ENCODE measurements around the gene KIF2C.
"Not testable (repeated sequence)": the region's sequence is repeated elsewhere in the genome, so short reads cannot be mapped to it uniquely, and the experiment has no call there.

The KIF2C gene

GRCh38 chr1:44720281-44720680 lies 19.4 kb upstream of the KIF2C start:
- no peak for DNase-seq

GRCh38 chr1:44721485-44722361 lies 17.9 kb upstream of the KIF2C start:
- DNase-seq: peak; percentile 96

DNA sequence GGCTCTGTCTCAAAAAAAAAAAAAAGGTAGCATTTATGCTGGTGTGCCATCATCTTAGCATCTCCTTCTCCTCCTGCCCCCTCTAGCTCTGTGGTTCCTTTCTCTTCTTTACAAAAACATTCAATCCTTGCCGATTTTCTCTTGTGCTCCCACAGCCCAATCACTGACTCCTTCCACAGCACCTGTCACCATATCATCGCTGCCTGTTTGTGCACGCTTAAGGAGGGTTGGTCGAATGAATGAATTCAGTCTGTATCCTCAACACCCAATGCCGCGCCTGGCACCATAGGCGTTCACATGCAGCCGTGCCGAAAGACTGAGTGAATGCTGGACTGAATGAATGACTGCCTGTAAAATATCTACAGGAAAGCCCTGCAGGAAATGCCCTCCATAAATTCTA lies 16.6 kb upstream of the KIF2C start:
- DNase-seq: peak; percentile 43

- peak; percentile 56 for DNase-seq
Observed at GRCh38 chr1:44723496-44724295, 15.9 kb upstream of the KIF2C start.

GRCh38 chr1:44724296-44724954 lies 15.2 kb upstream of the KIF2C start:
- DNase-seq: no peak

- DNase-seq: no peak
Observed at GRCh38 chr1:44724955-44725698, 14.5 kb upstream of the KIF2C start.

DNA sequence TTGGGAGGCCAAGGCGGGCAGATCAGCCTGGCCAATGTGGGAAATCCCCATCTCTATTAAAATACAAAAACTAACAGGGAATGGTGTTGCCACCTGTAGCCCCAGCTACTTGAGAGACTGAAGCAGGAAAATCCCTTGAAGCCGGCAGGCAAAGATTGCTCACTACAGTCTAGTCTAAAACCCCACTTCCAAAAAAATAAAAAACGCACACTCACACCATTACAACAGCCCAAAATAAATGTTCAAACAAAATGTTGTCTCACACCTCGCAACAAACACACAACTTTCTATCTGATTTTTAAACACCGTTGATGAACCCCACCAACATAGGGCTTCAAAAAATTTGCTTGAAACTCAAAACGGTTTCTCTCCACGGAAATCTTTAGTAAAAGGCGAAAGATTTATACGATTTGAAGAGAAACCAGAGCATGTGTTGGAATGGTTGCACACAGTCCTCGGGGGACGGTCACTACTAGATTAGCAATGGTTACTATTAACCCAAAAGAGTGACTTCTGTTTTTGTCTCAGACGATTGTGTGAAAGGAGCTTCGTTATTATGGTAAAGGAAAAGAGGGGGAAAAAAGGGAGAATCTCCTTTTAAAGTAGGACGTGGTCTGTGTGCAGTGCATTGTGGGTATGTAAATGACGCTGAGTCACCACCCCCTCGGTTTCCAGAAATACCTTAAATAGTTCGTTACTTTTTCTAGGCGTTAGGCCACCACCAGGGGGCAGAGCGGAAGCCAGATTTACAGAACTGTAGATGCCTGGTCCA lies 8.7 kb upstream of the KIF2C start, which contains the start of gene RNU5D-1:
Gene RNU5D-1 (minus strand): TSS at position 430 of the 772 bp plus-strand sequence.
- peak; percentile 96 for DNase-seq

GRCh38 chr1:44733365-44733764 lies 6.3 kb upstream of the KIF2C start:
- no peak for DNase-seq

DNA sequence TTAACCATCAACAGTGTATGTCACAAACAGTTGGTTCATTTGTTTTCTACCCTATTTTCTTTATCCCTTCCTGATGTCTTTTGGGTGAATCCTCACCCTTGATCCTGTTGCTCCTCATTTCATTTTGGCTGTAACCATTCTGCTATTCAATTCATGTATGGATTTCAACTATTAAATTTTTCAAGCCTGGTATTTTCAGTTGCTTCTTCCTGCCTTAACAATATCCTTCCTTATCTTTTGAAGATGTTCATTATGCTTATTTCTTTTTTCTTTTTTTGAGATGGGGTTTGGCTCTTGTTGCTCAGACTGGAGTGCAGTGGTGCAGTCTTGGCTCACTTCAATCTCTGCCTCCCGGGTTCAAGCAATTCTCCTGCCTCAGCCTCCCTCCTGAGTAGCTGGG lies 5.9 kb upstream of the KIF2C start:
- DNase-seq: no peak

GRCh38 chr1:44735992-44736391 lies 3.6 kb upstream of the KIF2C start:
- no peak for DNase-seq

DNA sequence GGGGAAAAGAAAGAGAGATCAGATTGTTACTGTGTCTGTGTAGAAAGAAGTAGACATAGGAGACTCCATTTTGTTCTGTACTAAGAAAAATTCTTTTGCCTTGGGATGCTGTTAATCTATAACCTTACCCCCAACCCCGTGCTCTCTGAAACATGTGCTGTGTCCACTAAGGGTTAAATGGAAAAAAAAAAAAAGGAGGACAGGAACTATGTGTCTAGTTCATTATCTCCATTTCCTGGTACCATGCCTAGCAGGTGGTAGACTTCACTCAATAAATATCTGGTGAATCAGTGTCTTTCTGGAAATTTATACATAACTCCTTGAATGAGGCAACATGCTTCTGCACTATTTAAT lies 707 bp upstream of the KIF2C start:
- not testable (repeated sequence) for DNase-seq

DNA sequence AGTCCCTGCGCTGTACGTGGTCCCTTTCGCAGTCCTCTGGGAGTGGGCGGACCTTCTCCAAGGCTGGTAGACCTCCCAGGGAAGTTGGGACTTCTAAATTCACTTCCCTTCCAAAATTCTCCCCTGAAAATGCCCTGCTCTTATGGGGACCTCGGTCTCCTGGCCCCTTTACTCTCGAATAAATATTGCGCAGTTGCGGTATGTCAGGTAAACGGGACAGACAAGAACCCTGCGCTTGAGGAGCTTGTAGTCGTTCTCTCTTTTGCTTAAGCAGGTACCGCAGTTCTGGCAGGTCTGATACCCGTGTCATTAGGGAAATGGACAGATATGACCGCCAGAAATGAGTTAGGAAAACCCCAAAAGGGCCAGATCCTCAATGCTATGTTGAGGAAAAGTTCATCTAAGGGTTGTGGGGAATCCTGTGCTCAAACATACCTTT lies 561 bp downstream of the KIF2C start:
- DNase-seq: no peak

- no peak for DNase-seq
Observed at GRCh38 chr1:44743211-44743610, 3.6 kb downstream of the KIF2C start.

- no peak for DNase-seq
Observed at GRCh38 chr1:44747878-44748277, 8.2 kb downstream of the KIF2C start.

DNA sequence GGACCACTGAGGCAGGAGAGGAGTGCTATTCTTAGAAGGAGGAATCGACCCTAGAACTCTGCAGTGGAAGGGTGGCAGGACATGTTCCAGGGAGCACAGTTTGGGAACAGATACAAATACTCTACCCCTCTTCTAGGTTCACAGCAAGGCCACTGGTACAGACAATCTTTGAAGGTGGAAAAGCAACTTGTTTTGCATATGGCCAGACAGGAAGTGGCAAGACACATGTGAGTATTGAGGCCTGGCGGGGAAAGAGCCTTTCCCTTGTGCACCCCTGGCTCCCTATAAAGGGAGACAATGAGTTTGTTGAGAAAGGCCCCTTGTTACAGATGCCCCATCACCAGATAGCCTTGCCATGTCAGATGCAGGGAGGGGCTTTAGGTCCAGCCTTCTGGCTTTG lies 17.8 kb downstream of the KIF2C start:
- DNase-seq: no peak

GRCh38 chr1:44759077-44759476 lies 19.4 kb downstream of the KIF2C start:
- no peak for DNase-seq

DNA sequence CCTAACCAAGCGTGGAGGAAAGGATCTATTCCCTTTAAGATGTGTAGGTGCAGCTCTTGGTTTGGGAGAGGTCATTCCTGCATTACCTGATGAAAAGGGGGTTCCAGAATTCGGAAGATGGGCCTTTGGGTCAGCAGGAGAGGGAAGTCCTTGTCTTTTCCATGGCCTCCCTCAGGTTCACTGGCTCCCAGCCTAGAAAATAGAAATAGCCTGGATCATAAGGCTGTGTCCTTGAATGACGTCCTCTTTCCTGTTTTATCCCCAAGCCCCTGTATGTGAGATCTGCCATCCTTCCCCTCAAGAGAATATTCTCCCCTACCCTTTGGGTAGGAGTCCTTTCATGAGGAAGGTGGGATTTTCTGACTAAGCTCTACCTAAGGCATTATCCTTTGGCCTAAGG lies 21.2 kb downstream of the KIF2C start:
- no peak for DNase-seq

DNA sequence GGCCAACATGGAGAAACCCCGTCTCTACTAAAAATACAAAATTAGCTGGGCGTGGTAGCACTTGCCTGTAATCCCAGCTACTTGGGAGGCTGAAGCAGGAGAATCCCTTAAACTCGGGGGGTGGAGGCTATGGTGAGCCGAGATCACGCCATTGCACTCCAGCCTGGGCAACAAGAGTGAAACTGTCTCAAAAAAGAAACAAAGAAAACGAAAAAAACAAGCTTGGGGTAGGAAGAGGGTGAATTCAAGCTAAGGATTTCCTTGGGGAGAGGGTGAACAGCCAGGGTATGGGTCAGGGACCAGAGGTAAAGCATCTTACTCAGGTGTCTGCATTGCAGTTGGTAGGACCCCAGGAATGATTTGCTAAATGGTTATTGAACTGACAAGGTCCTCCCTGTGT lies 26.8 kb downstream of the KIF2C start:
- DNase-seq: not testable (repeated sequence)

GRCh38 chr1:44775078-44775929 lies 35.7 kb downstream of the KIF2C start, which contains the start of gene RPS8:
TSS of gene RPS8 (plus strand) at chr1:44775540. CDS start at chr1:44775597, 57 bp downstream.
- DNase-seq: peak; percentile 94

GRCh38 chr1:44775930-44776729 lies 36.5 kb downstream of the KIF2C start:
- DNase-seq: peak; percentile 50

All from activated CD4-positive, alpha-beta T cell treated with anti-CD3 and anti-CD28 coated beads, Interleukin-2, Interleukin-6, amounts not matched to agents 100 ng/mL and 50 ng/mL, durations not matched to agents 16 hours and 8 hours (primary cell).